H1 (cell line): ENCODE data around the gene SNRNP70. TPM values are rescaled to one million over a fixed set of nuclear protein-coding genes. Genes with fewer than 3 reads are reported as not detected.
A peak's percentile ranks its signal among the peaks of the same experiment; 100 is the strongest.

Experiments
- CTCF ChIA-PET: fragments of 300-600 bp; sonication (Branson Sonifier 250); formaldehyde crosslinking; loops from one replicate; lab custom pipeline; 2021; ENCODE audit not compliant: partially characterized antibody; lab: Charles Lee
- POLR2A ChIA-PET: fragments of 300-600 bp; sonication (Branson Sonifier 250); formaldehyde crosslinking; loops from one replicate; lab custom pipeline; 2021; ENCODE audit warnings: inconsistent platforms; ENCODE audit not compliant: partially characterized antibody; lab: Charles Lee
- DNase-seq, 2 experiments: peaks; one replicate each; pipeline versions ENCODE4 v3.0.0 to v3.0.0-alpha.2; 2010 to 2022; ENCODE audit warnings: low spot score in 2 of 2, low read depth in 1 of 2, mixed read lengths in 1 of 2
- FAIRE-seq: peaks from 2 replicates; lab custom pipeline; 2011; peaks lifted over from hg19 to GRCh38; lab: Jason Lieb, UNC
- H2AFZ ChIP-seq: 2 replicates; pipeline ENCODE4 v1.8.1; 2012; ENCODE audit warnings: low read length, inconsistent platforms
- H2AK5ac ChIP-seq: 2 replicates; pipeline ENCODE4 v1.6.1; 2013; ENCODE audit warnings: low read depth, low read length
- H2BK120ac ChIP-seq: replicated peaks from 2 replicates; pipeline ENCODE3; 2013; ENCODE audit warnings: low read depth, low read length, inconsistent platforms
- H2BK12ac ChIP-seq: 2 replicates; pipeline ENCODE4 v1.6.1; 2013; ENCODE audit warnings: low read depth, low read length
- H2BK15ac ChIP-seq: 2 replicates; pipeline ENCODE4 v1.6.1; 2013; ENCODE audit warnings: low read length
- H2BK20ac ChIP-seq: 2 replicates; pipeline ENCODE4 v1.6.1; 2013; ENCODE audit warnings: low read length
- H2BK5ac ChIP-seq: 2 replicates; pipeline ENCODE4 v1.6.1; 2013; ENCODE audit warnings: low read depth, low read length
- H3K14ac ChIP-seq: 2 replicates; pipeline ENCODE4 v1.6.1; 2013; ENCODE audit warnings: inconsistent platforms; ENCODE audit not compliant: insufficient read length
- H3K18ac ChIP-seq: 2 replicates; pipeline ENCODE4 v1.6.1; 2013; ENCODE audit warnings: low read length; ENCODE audit errors: extremely low read depth
- H3K23ac ChIP-seq: 2 replicates; pipeline ENCODE4 v1.6.1; 2013; ENCODE audit warnings: inconsistent platforms; ENCODE audit not compliant: insufficient read length
- H3K23me2 ChIP-seq: 2 replicates; pipeline ENCODE4 v1.6.1; 2013; ENCODE audit warnings: low read depth, low read length
- H3K27ac ChIP-seq: 2 replicates; pipeline ENCODE4 v1.6.1; 2011; ENCODE audit warnings: low read depth, low read length, inconsistent platforms
- H3K27me3 ChIP-seq, 4 experiments: replicated peaks in 1 of 4; 1 replicate in 1 of 4; 2 replicates in 3 of 4; pipeline versions ENCODE4 v1.6.1 to v1.8.1; 2011 to 2013; ENCODE audit warnings: low read length in 3 of 4, mild to moderate bottlenecking in 3 of 4, inconsistent platforms in 2 of 4, mixed read lengths in 2 of 4, moderate library complexity in 1 of 4; ENCODE audit not compliant: control insufficient read depth in 3 of 4, insufficient read depth in 3 of 4; ENCODE audit errors: extremely low read depth in 1 of 4
- H3K36me3 ChIP-seq, 4 experiments: 2 replicates each; pipeline versions ENCODE4 v1.6.1 to v1.8.1; 2011 to 2013; ENCODE audit warnings: mild to moderate bottlenecking in 4 of 4, low read length in 3 of 4, moderate library complexity in 2 of 4, control low read depth in 1 of 4, inconsistent platforms in 1 of 4; ENCODE audit not compliant: insufficient read depth in 4 of 4, control insufficient read depth in 2 of 4
- H3K4ac ChIP-seq: replicated peaks from 2 replicates; pipeline ENCODE3; 2013; ENCODE audit warnings: low read length, low read depth, mixed read lengths, inconsistent platforms; ENCODE audit not compliant: insufficient read length
- H3K4me1 ChIP-seq, 4 experiments: replicated peaks in 1 of 4; 1 replicate in 1 of 4; 2 replicates in 3 of 4; pipeline versions ENCODE4 v1.6.1 to v1.8.1; 2011 to 2013; ENCODE audit warnings: low read length in 3 of 4, inconsistent platforms in 2 of 4, mixed read lengths in 1 of 4; ENCODE audit not compliant: insufficient read depth in 4 of 4, control insufficient read depth in 3 of 4
- H3K4me2 ChIP-seq, 2 experiments: 2 replicates each; pipeline versions ENCODE4 v1.6.1 to v1.8.1; 2011 to 2013; ENCODE audit warnings: low read depth in 2 of 2, low read length in 2 of 2, control low read depth in 1 of 2, inconsistent platforms in 1 of 2, mild to moderate bottlenecking in 1 of 2; ENCODE audit not compliant: insufficient read depth in 1 of 2
- H3K4me3 ChIP-seq, 4 experiments: fragments of 200-600, 300-600 bp in 1 of 4; sonication (generic), shearing (Covaris generic), sonication (Bioruptor Twin) in 1 of 4; 2 replicates each; pipeline versions ENCODE4 v1.5.1 to v1.8.1; 2011 to 2016; ENCODE audit warnings: low read length in 4 of 4, low read depth in 3 of 4, control low read depth in 2 of 4, inconsistent platforms in 2 of 4, mild to moderate bottlenecking in 2 of 4, mixed read lengths in 1 of 4, moderate library complexity in 1 of 4; ENCODE audit not compliant: insufficient read depth in 2 of 4; ENCODE audit errors: extremely low read depth in 1 of 4
- H3K56ac ChIP-seq: replicated peaks from 2 replicates; pipeline ENCODE3; 2013; ENCODE audit warnings: low read depth, mild to moderate bottlenecking, mixed read lengths, low read length, inconsistent platforms; ENCODE audit not compliant: insufficient read length
- H3K79me1 ChIP-seq: 2 replicates; pipeline ENCODE4 v1.6.1; 2013; ENCODE audit warnings: low read depth, low read length, control low read depth
- H3K79me2 ChIP-seq, 2 experiments: 2 replicates each; pipeline versions ENCODE4 v1.6.1 to v1.8.1; 2012 to 2013; ENCODE audit warnings: low read length in 2 of 2, mild to moderate bottlenecking in 2 of 2, inconsistent platforms in 1 of 2; ENCODE audit not compliant: insufficient read depth in 2 of 2, control insufficient read depth in 1 of 2
- H3K9ac ChIP-seq, 4 experiments: replicated peaks in 1 of 4; 1 replicate in 1 of 4; 2 replicates in 3 of 4; pipeline versions ENCODE4 v1.6.1 to v1.8.1; 2011 to 2013; ENCODE audit warnings: low read depth in 3 of 4, low read length in 3 of 4, control low read depth in 2 of 4, mild to moderate bottlenecking in 2 of 4, moderate library complexity in 2 of 4, inconsistent platforms in 1 of 4; ENCODE audit errors: extremely low read depth in 1 of 4
- H3K9me3 ChIP-seq, 2 experiments: 2 replicates each; pipeline versions ENCODE4 v1.6.1 to v1.8.1; 2012 to 2013; ENCODE audit warnings: mild to moderate bottlenecking in 2 of 2, moderate library complexity in 2 of 2, control low read depth in 1 of 2, inconsistent platforms in 1 of 2, low read depth in 1 of 2, low read length in 1 of 2, mixed read lengths in 1 of 2; ENCODE audit not compliant: insufficient read depth in 2 of 2
- H4K20me1 ChIP-seq, 2 experiments: replicated peaks in 1 of 2; 2 replicates each; pipeline versions ENCODE3 to v1.8.1; 2011 to 2013; ENCODE audit warnings: inconsistent platforms in 2 of 2, low read length in 2 of 2, mild to moderate bottlenecking in 1 of 2; ENCODE audit not compliant: insufficient read depth in 2 of 2, control insufficient read depth in 1 of 2
- H4K5ac ChIP-seq: 2 replicates; pipeline ENCODE4 v1.6.1; 2013; ENCODE audit warnings: low read length, low read depth, mixed read lengths, inconsistent platforms; ENCODE audit not compliant: insufficient read length
- H4K8ac ChIP-seq: 2 replicates; pipeline ENCODE4 v1.8.0; 2013; ENCODE audit warnings: mild to moderate bottlenecking, moderate library complexity, low read length, inconsistent platforms; ENCODE audit not compliant: insufficient read depth; ENCODE audit errors: extremely low read depth
- H4K91ac ChIP-seq: replicated peaks from 2 replicates; pipeline ENCODE3; 2013; ENCODE audit warnings: low read length, mixed read lengths, inconsistent platforms; ENCODE audit not compliant: insufficient read length
- ASH2L ChIP-seq: fragments of 200-600, 300-600 bp; sonication (generic); IDR thresholded peaks from one replicate; pipeline ENCODE4 v1.7.1; 2017; ENCODE audit warnings: low read length
- GABPA ChIP-seq: IDR thresholded peaks from 2 replicates; pipeline ENCODE4 v1.6.1; 2011; ENCODE audit warnings: mild to moderate bottlenecking, low read length, moderate library complexity, borderline replicate concordance; ENCODE audit not compliant: insufficient read depth
- JUN ChIP-seq: IDR thresholded peaks from 2 replicates; pipeline ENCODE4 v1.6.1; 2011; ENCODE audit warnings: low read depth, mild to moderate bottlenecking, improper control_type of control experiment, low read length
- MAFK ChIP-seq: IDR thresholded peaks from 2 replicates; pipeline ENCODE4 v1.6.1; 2012; ENCODE audit warnings: low read depth, mild to moderate bottlenecking, improper control_type of control experiment, low read length
- RAD21 ChIP-seq, 2 experiments: IDR thresholded peaks in 1 of 2; conservative IDR thresholded peaks in 1 of 2; 2 replicates each; pipeline ENCODE4 v1.6.1; 2011; ENCODE audit warnings: low read depth in 2 of 2, low read length in 2 of 2, improper control_type of control experiment in 1 of 2, inconsistent platforms in 1 of 2, mild to moderate bottlenecking in 1 of 2, moderate library complexity in 1 of 2
- RBBP5 ChIP-seq: IDR thresholded peaks from 2 replicates; pipeline ENCODE4 v1.7.1; 2012; ENCODE audit warnings: low read depth, mild to moderate bottlenecking, inconsistent platforms, low read length, moderate library complexity, borderline replicate concordance
- SRF ChIP-seq: IDR thresholded peaks from 2 replicates; pipeline ENCODE4 v1.6.1; 2011; ENCODE audit warnings: mild to moderate bottlenecking, low read depth, low read length, moderate library complexity
- TBP ChIP-seq: IDR thresholded peaks from 2 replicates; pipeline ENCODE4 v1.6.1; 2011; ENCODE audit warnings: low read depth, low read length, improper control_type of control experiment
- WGBS, 2 experiments: shearing (Covaris generic) in 1 of 2; methylation state at CpG; one replicate each; pipeline versions ENCODE4 v1.1.6 to v1.1.7; 2013 to 2015; ENCODE audit warnings: low lambda C conversion rate in 2 of 2, mixed read lengths in 2 of 2, inconsistent platforms in 1 of 2, low coverage in 1 of 2, missing lambda C conversion rate in 1 of 2; ENCODE audit not compliant: insufficient replicate concordance in 2 of 2, insufficient coverage in 1 of 2, insufficient read length in 1 of 2; ENCODE audit errors: extremely low coverage in 1 of 2, missing lambda C conversion rate in 1 of 2; 5-methylcytosine and 5-hydroxymethylcytosine counted together
- polyA plus RNA-seq, 7 experiments: library from polyadenylated mRNA; depleted of rRNA in 3 of 7; stranded (reverse) in 5 of 7; unstranded in 2 of 7; fragments of >200 nt in 5 of 7; fragments of 200-250 nt in 2 of 7; gene quantifications; 1 replicate in 5 of 7; 2 replicates in 1 of 7; 4 replicates in 1 of 7; pipeline versions ENCODE4 v1.2.1 to v1.2.3, GENCODE V29; 2011 to 2013; ENCODE audit warnings: missing spikeins in 2 of 7, mixed read lengths in 2 of 7
- total RNA-seq: library from RNA; stranded (reverse); fragmentation: NEBNext Ultra II Directional; extraction: Animal tissue kit (Norgen Biotek cat#: 25700); gene quantifications from 2 replicates; pipeline ENCODE4 v1.2.1, GENCODE V29; 2021
- TF ChIP-seq, protein P1 (sequence below): IDR thresholded peaks from 2 replicates; pipeline ENCODE4 v1.6.1; 2012; ENCODE audit warnings: inconsistent platforms
- TF ChIP-seq, protein P2 (sequence below), 3 experiments: IDR thresholded peaks; 1 replicate in 2 of 3; 2 replicates in 1 of 3; pipeline versions ENCODE4 v1.5.1 to v1.6.1; 2011; ENCODE audit warnings: low read length in 3 of 3, mild to moderate bottlenecking in 3 of 3, inconsistent platforms in 2 of 3, low read depth in 1 of 3, moderate library complexity in 1 of 3; ENCODE audit not compliant: insufficient read depth in 1 of 3; ENCODE audit errors: control extremely low read depth in 1 of 3

Gene SNRNP70
- total and polyA plus RNA-seq, 2 of the 8 experiments (the other 6 are each of a cell fraction or from before 2014, with no cell fraction given), result 231 to 235 TPM

DNA sequence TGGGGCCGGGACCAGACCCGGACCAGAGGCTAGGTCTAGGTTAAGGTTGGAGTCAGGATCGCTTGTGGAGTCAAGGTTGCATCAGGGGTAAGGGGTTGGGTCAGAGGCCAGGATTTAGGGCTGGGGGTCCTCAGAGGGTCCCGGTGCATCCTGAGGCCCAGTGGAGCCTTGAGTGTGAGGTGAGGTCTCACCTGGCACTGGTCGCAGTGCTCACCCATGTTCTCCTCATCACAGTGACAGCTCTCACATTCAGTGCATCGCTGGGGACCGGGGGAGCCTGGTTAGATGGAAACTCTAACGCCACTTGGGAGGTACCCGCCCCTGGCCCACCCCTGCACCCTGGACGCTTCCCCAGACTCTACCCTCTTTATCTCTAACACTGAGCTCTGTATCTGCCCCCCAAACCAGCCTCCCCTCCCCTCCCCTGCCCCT, 66.9 kb downstream of the SNRNP70 start:
- Histone ChIP-seq H3K23me2 (peaks cover 24% of the 10 kb centered on the region), H3K9me3 (no peaks in the 10 kb centered on the region), H3K9ac (no peak overlapping the region; a peak in 1 of 7 replicates), H3K79me2 (no peaks in the 10 kb centered on the region), H3K56ac (no peak overlapping the region), H2AFZ (no peak overlapping the region), H3K4me1 (peaks cover 0 to 31% (median 19%) of the 10 kb centered on the region in 4 experiments; a peak in 6 of 7 replicates), H3K27ac (no peak overlapping the region), H4K91ac (no peak overlapping the region), H3K18ac (no peak overlapping the region), H2BK5ac (no peak overlapping the region), H3K4me2 (peak overlapping the region; percentile 59 to 85), H2BK12ac (no peak overlapping the region), H2BK15ac (no peak overlapping the region), H4K20me1 (peaks cover 0 to 2% of the 10 kb centered on the region in 2 experiments), H4K8ac (no peak overlapping the region), H3K79me1 (0 out of 2 replicates have a peak, but pooled peaks cover 2% of the 10 kb centered on the region), H2AK5ac (no peak overlapping the region), H3K4ac (no peak overlapping the region), H2BK120ac (no peak overlapping the region), H3K4me3 (peak overlapping the region in 1 of 4 experiments; percentile 32; a peak in 2 of 8 replicates), H3K36me3 (no peaks in the 10 kb centered on the region), H4K5ac (no peak overlapping the region), H3K23ac (no peak overlapping the region), H2BK20ac (no peak overlapping the region), H3K27me3 (peaks cover 0 to 7% (median 3%) of the 10 kb centered on the region in 4 experiments; a peak in 3 of 7 replicates), H3K14ac (no peak overlapping the region)
- POLR2A ChIA-PET, result interaction anchor here (0.9 to 4.9 kb wide), 6 partner anchors 9 to 59 kb away, joined by 3 to 27 read pairs (median 8); partner anchors contain the start of gene LIN7B
- DNase-seq (no peak), FAIRE-seq (no peak)
- CTCF ChIA-PET, result interaction anchor here (0.8 to 2.1 kb wide), 4 partner anchors 13 to 54 kb away, joined by 3 to 10 read pairs (median 5); no protein-coding TSS in a partner anchor
- 13% methylated on average over 5 of the region's 10 CpGs; no CpG with 5 or more reads in 1 of the 2 experiments for WGBS, 2 experiments
- TF ChIP-seq RAD21 (IDR thresholded peaks at IDR 0.05 in 1 of 2, conservative IDR thresholded peaks at IDR 0.05 in 1 of 2; ENCODE audit: low read depth in 2 of 2, low read length in 2 of 2) (no peak), MAFK (no peak), SRF (no peak), GABPA (no peak), RBBP5 (no peak), TBP (no peak), ASH2L (no peak), JUN (no peak)
- TF ChIP-seq, protein P1, sequence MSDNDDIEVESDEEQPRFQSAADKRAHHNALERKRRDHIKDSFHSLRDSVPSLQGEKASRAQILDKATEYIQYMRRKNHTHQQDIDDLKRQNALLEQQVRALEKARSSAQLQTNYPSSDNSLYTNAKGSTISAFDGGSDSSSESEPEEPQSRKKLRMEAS, result no peak
- TF ChIP-seq, protein P2, sequence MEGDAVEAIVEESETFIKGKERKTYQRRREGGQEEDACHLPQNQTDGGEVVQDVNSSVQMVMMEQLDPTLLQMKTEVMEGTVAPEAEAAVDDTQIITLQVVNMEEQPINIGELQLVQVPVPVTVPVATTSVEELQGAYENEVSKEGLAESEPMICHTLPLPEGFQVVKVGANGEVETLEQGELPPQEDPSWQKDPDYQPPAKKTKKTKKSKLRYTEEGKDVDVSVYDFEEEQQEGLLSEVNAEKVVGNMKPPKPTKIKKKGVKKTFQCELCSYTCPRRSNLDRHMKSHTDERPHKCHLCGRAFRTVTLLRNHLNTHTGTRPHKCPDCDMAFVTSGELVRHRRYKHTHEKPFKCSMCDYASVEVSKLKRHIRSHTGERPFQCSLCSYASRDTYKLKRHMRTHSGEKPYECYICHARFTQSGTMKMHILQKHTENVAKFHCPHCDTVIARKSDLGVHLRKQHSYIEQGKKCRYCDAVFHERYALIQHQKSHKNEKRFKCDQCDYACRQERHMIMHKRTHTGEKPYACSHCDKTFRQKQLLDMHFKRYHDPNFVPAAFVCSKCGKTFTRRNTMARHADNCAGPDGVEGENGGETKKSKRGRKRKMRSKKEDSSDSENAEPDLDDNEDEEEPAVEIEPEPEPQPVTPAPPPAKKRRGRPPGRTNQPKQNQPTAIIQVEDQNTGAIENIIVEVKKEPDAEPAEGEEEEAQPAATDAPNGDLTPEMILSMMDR (IDR thresholded peaks at IDR 0.05; ENCODE audit: control extremely low read depth in 1 of 3, insufficient read depth in 1 of 3, low read depth in 1 of 3, low read length in 3 of 3), result no peak
